Caco-2 (cell line): ENCODE results near the gene MLLT10. TPM values are rescaled to one million over a fixed set of nuclear protein-coding genes. Genes with fewer than 3 reads are reported as not detected.

ENCODE experiments used
- BruUV-seq: library from RNA; stranded (reverse); fragments of 400-500 nt; replicated peaks from 2 replicates; lab custom pipeline; 2021; lab: Mats Ljungman, UMichigan
- CTCF ChIA-PET: fragments of 300-600 bp; sonication (Branson Sonifier 250); formaldehyde crosslinking; loops from one replicate; lab custom pipeline; 2022; ENCODE audit warnings: antibody characterized with exemption; lab: Charles Lee
- POLR2A ChIA-PET: fragments of 300-600 bp; sonication (Branson Sonifier 250); formaldehyde crosslinking; loops from one replicate; lab custom pipeline; 2022; ENCODE audit warnings: antibody characterized with exemption; lab: Charles Lee
- DNase-seq, 2 experiments: peaks; one replicate each; pipeline versions ENCODE4 v3.0.0 to v3.0.0-alpha.2; 2020 to 2022
- H3K27me3 ChIP-seq: replicated peaks from 2 replicates; pipeline ENCODE4 v1.6.0; 2011; ENCODE audit warnings: low read length; ENCODE audit not compliant: control insufficient read depth, insufficient read depth
- H3K36me3 ChIP-seq: 2 replicates; pipeline ENCODE4 v1.5.1; 2011; ENCODE audit warnings: low read length; ENCODE audit not compliant: control insufficient read depth, insufficient read depth
- H3K4me1 ChIP-seq: fragments of 250-450 bp; sonication (Bioruptor Pico); 2 replicates; pipeline ENCODE4 v1.5.1; 2020; ENCODE audit warnings: mild to moderate bottlenecking
- H3K4me3 ChIP-seq: 2 replicates; pipeline ENCODE4 v1.5.1; 2011; ENCODE audit warnings: low read depth, mild to moderate bottlenecking, control low read depth, low read length
- H3K9me3 ChIP-seq: fragments of 250-450 bp; sonication (Bioruptor Pico); 2 replicates; pipeline ENCODE4 v1.5.1; 2020; ENCODE audit warnings: mild to moderate bottlenecking, moderate library complexity
- H3K27ac Mint-ChIP-seq: one replicate; pipeline ENCODE4 v1.8.0; 2022; ENCODE audit warnings: mixed read lengths; ENCODE audit not compliant: unreplicated experiment
- H3K27me3 Mint-ChIP-seq: one replicate; pipeline ENCODE4 v1.8.0; 2022; ENCODE audit warnings: mixed read lengths; ENCODE audit not compliant: insufficient read depth, unreplicated experiment
- H3K36me3 Mint-ChIP-seq: one replicate; pipeline ENCODE4 v1.8.0; 2022; ENCODE audit warnings: mild to moderate bottlenecking, mixed read lengths; ENCODE audit not compliant: insufficient read depth, unreplicated experiment
- H3K4me1 Mint-ChIP-seq: one replicate; pipeline ENCODE4 v1.8.0; 2022; ENCODE audit warnings: low read depth, mixed read lengths; ENCODE audit not compliant: unreplicated experiment
- H3K4me3 Mint-ChIP-seq: one replicate; pipeline ENCODE4 v1.8.0; 2022; ENCODE audit warnings: mild to moderate bottlenecking, moderate library complexity, mixed read lengths; ENCODE audit not compliant: unreplicated experiment
- H3K9me3 Mint-ChIP-seq: one replicate; pipeline ENCODE4 v1.8.0; 2022; ENCODE audit warnings: mixed read lengths; ENCODE audit not compliant: unreplicated experiment
- intact Hi-C: fragments of 100-400 bp; cut with micrococcal nuclease; formaldehyde crosslinking; loops from one replicate; pipeline ENCODE4 v1.10.0; 2022; ENCODE audit not compliant: unreplicated experiment
- total RNA-seq: library from RNA; stranded (reverse); gene quantifications from 2 replicates; pipeline ENCODE4 v1.2.3, GENCODE V29; 2022
- TF ChIP-seq, protein P1 (sequence below), 2 experiments: fragments of 200-600 bp in 1 of 2; IDR thresholded peaks; 1 replicate in 1 of 2; 2 replicates in 1 of 2; pipeline versions ENCODE4 v1.5.1 to v1.8.0; 2011 to 2022; ENCODE audit warnings: antibody characterized with exemption in 1 of 2, control low read depth in 1 of 2, inconsistent platforms in 1 of 2, low read depth in 1 of 2, low read length in 1 of 2, mild to moderate bottlenecking in 1 of 2, moderate library complexity in 1 of 2; ENCODE audit not compliant: insufficient read depth in 1 of 2, severe bottlenecking in 1 of 2, unreplicated experiment in 1 of 2

The MLLT10 gene
- total RNA-seq, 1 experiment from 2014 or later = 84.3 TPM

GRCh38 chr10:21728618-21729017 is 194.6 kb downstream of the MLLT10 start:
- H3K9me3 Mint-ChIP-seq = no peaks in the 10 kb centered on the region
- BruUV-seq = no TSS peak
- H3K27me3 Mint-ChIP-seq = no peaks in the 10 kb centered on the region
- no peak for DNase-seq
- peaks cover 30% of the 10 kb centered on the region for H3K4me1 Mint-ChIP-seq
- TF ChIP-seq, protein P1, sequence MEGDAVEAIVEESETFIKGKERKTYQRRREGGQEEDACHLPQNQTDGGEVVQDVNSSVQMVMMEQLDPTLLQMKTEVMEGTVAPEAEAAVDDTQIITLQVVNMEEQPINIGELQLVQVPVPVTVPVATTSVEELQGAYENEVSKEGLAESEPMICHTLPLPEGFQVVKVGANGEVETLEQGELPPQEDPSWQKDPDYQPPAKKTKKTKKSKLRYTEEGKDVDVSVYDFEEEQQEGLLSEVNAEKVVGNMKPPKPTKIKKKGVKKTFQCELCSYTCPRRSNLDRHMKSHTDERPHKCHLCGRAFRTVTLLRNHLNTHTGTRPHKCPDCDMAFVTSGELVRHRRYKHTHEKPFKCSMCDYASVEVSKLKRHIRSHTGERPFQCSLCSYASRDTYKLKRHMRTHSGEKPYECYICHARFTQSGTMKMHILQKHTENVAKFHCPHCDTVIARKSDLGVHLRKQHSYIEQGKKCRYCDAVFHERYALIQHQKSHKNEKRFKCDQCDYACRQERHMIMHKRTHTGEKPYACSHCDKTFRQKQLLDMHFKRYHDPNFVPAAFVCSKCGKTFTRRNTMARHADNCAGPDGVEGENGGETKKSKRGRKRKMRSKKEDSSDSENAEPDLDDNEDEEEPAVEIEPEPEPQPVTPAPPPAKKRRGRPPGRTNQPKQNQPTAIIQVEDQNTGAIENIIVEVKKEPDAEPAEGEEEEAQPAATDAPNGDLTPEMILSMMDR (IDR thresholded peaks at IDR 0.05; ENCODE audit: insufficient read depth in 1 of 2, low read depth in 1 of 2, low read length in 1 of 2, severe bottlenecking in 1 of 2, unreplicated experiment in 1 of 2) = no peak
- intact Hi-C loops = loop anchor here (1.0 to 10.0 kb wide), 2 partner anchors 201 to 364 kb away; no protein-coding TSS in a partner anchor
- Histone ChIP-seq H3K9me3 (no peaks in the 10 kb centered on the region), H3K4me3 (no peak overlapping the region), H3K36me3 (peaks cover 2% of the 10 kb centered on the region; the same call in 1 of the 2 replicates), H3K27me3 (no peaks in the 10 kb centered on the region), H3K4me1 (peaks cover 36% of the 10 kb centered on the region)
- CTCF ChIA-PET = no interaction called here
- H3K36me3 Mint-ChIP-seq = peaks cover 77% of the 10 kb centered on the region
- POLR2A ChIA-PET = interaction anchor here (1.4 kb wide), 1 partner anchor 232 kb away, joined by 3 read pairs; no protein-coding TSS in a partner anchor
- H3K27ac Mint-ChIP-seq = no peak overlapping the region
- H3K4me3 Mint-ChIP-seq = no peak overlapping the region

DNA sequence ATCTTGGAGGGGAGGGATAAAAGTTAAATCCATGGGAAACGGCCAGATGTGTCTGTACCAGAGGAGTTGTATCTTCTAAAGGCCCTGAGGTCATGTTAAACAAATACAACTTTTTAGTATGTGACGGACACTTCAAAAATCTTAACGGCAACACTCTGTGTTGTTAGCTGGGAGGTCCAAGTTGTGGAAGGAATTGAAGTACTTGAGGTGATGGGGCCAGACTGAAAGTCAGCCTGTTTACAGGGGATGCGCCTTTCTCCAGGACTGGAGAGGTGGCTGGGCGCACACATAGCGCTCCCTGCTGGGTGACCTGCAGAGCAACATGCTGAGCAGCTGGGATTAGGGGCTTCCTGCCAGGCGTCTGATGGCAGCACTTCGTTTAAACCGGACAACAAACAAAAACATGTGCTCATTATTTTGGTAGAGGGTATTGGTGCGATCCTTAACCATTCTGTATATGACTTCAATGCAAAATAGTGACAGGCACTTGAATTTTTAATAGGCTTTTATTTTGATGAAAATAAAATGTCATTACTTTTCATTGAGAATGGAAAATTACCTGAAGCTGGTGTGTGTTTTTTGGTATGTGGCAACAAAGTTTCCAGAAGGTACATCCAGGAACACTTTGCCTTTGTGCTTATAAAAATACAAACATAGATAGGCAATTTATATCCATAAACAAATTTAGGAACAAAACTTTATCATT is 198.2 kb downstream of the MLLT10 start:
- H3K4me1 ChIP-seq = peaks cover 8% of the 10 kb centered on the region
- H3K4me3 Mint-ChIP-seq = no peak overlapping the region
- peaks cover 75% of the 10 kb centered on the region for H3K36me3 Mint-ChIP-seq
- BruUV-seq = no TSS peak
- no peaks in the 10 kb centered on the region for H3K9me3 ChIP-seq
- no peak overlapping the region for H3K4me3 ChIP-seq
- ChIA-PET CTCF (interaction anchor here (0.6 to 1.5 kb wide), 5 partner anchors 14 to 421 kb away, joined by 3 to 8 read pairs (median 7); no protein-coding TSS in a partner anchor), POLR2A (no interaction called here)
- no peaks in the 10 kb centered on the region for H3K9me3 Mint-ChIP-seq
- TF ChIP-seq, protein P1 (IDR thresholded peaks at IDR 0.05; ENCODE audit: insufficient read depth in 1 of 2, low read depth in 1 of 2, low read length in 1 of 2, severe bottlenecking in 1 of 2, unreplicated experiment in 1 of 2) = peak; percentile 85 to 87
- H3K36me3 ChIP-seq = peaks cover 11% of the 10 kb centered on the region
- DNase-seq = peak; percentile 72
- H3K27me3 Mint-ChIP-seq = no peaks in the 10 kb centered on the region
- H3K4me1 Mint-ChIP-seq = peaks cover 13% of the 10 kb centered on the region
- no peak overlapping the region for H3K27ac Mint-ChIP-seq
- intact Hi-C loops = loop anchor here (1.0 to 2.0 kb wide), 2 partner anchors 237 to 453 kb away; no protein-coding TSS in a partner anchor
- H3K27me3 ChIP-seq = no peaks in the 10 kb centered on the region

GRCh38 chr10:21733710-21734109 is 199.7 kb downstream of the MLLT10 start:
- H3K9me3 Mint-ChIP-seq = no peaks in the 10 kb centered on the region
- no peak for DNase-seq
- H3K36me3 Mint-ChIP-seq = peaks cover 67% of the 10 kb centered on the region
- no peak overlapping the region for H3K4me3 Mint-ChIP-seq
- ChIA-PET POLR2A (interaction anchor here (0.5 kb wide), 1 partner anchor 220 kb away, joined by 3 read pairs; no protein-coding TSS in a partner anchor), CTCF (interaction anchor here (0.6 to 0.9 kb wide), 3 partner anchors 25 to 238 kb away, joined by 3 read pairs; no protein-coding TSS in a partner anchor)
- H3K36me3 ChIP-seq = peaks cover 12% of the 10 kb centered on the region
- no peak overlapping the region for H3K4me3 ChIP-seq
- no TSS peak for BruUV-seq
- TF ChIP-seq, protein P1 (IDR thresholded peaks at IDR 0.05; ENCODE audit: insufficient read depth in 1 of 2, low read depth in 1 of 2, low read length in 1 of 2, severe bottlenecking in 1 of 2, unreplicated experiment in 1 of 2) = no peak
- no peaks in the 10 kb centered on the region for H3K9me3 ChIP-seq
- H3K27me3 ChIP-seq = no peaks in the 10 kb centered on the region
- no peaks in the 10 kb centered on the region for H3K4me1 Mint-ChIP-seq
- intact Hi-C loops = loop anchor here (2.0 kb wide), 1 partner anchor 455 kb away; no protein-coding TSS in a partner anchor
- no peaks in the 10 kb centered on the region for H3K27me3 Mint-ChIP-seq
- no peak overlapping the region for H3K27ac Mint-ChIP-seq
- no peaks in the 10 kb centered on the region for H3K4me1 ChIP-seq
